Naive thymus-derived CD8-positive, alpha-beta T cell (primary cell): ENCODE results near the gene ECM1. TPM values are rescaled to one million over a fixed set of nuclear protein-coding genes. Genes with fewer than 3 reads are reported as not detected.
A peak's percentile ranks its signal among the peaks of the same experiment; 100 is the strongest.

Experiments used
- ATAC-seq, 2 donors: fragments of 150-1000 bp; cut with Tn5 transposase in 1 of 2; sonication (Bioruptor Pico), chemical (Tn5 transposase) in 1 of 2; 1 replicate in 1 of 2; 2 replicates in 1 of 2; pipeline ENCODE4 v1.10.0; 2021; ENCODE audit warnings: mild to moderate bottlenecking in 2 of 2, moderate library complexity in 2 of 2
- POLR2A ChIA-PET: fragments of 350-600 bp; sonication (Branson Sonifier 250); formaldehyde crosslinking; loops from one replicate; lab custom pipeline; 2021; ENCODE audit warnings: antibody characterized with exemption; lab: Charles Lee
- DNase-seq, 10 donors: peaks; one replicate each; pipeline versions ENCODE4 v3.0.0 to v3.0.0-alpha.2; 2020 to 2022
- H3K27ac Mint-ChIP-seq, 10 donors: one replicate each; pipeline ENCODE4 v1.8.0; 2020 to 2022; ENCODE audit warnings: mild to moderate bottlenecking in 10 of 10, mixed read lengths in 10 of 10, moderate library complexity in 4 of 10, inconsistent platforms in 1 of 10
- H3K27me3 Mint-ChIP-seq, 5 donors: one replicate each; pipeline ENCODE4 v1.8.0; 2021 to 2022; ENCODE audit warnings: mixed read lengths in 5 of 5
- H3K36me3 Mint-ChIP-seq, 3 donors: one replicate each; pipeline ENCODE4 v1.8.0; 2020 to 2022; ENCODE audit warnings: mixed read lengths in 3 of 3, mild to moderate bottlenecking in 2 of 3, inconsistent platforms in 1 of 3
- H3K4me1 Mint-ChIP-seq, 4 donors: one replicate each; pipeline ENCODE4 v1.8.0; 2021 to 2022; ENCODE audit warnings: mixed read lengths in 4 of 4
- H3K4me3 Mint-ChIP-seq, 10 donors: one replicate each; pipeline ENCODE4 v1.8.0; 2020 to 2022; ENCODE audit warnings: mild to moderate bottlenecking in 10 of 10, mixed read lengths in 10 of 10, moderate library complexity in 6 of 10, inconsistent platforms in 1 of 10
- H3K9me3 Mint-ChIP-seq, 9 donors: one replicate each; pipeline ENCODE4 v1.8.0; 2020 to 2022; ENCODE audit warnings: mixed read lengths in 9 of 9, mild to moderate bottlenecking in 3 of 9, inconsistent platforms in 1 of 9, moderate library complexity in 1 of 9
- polyA plus RNA-seq, 3 donors: library from polyadenylated mRNA; unstranded; fragments of 300-500 nt; fragmentation: Illumina TruSeq; gene quantifications; one replicate each; pipeline ENCODE4 v1.2.3, GENCODE V29; 2021
- total RNA-seq, 8 experiments: library from RNA in 2 of 8; stranded (reverse) in 2 of 8; gene quantifications; one replicate each; pipeline ENCODE4 v1.2.3 and lab custom pipeline; 2021 to 2026

The ECM1 gene
- total and polyA plus RNA-seq, 5 experiments from 2014 or later: 0.17 to 1.6 (median 1.5) TPM; not detected in 2

GRCh38 chr1:150514260-150514659 lies 6.4 kb downstream of the ECM1 start:
- H3K27ac Mint-ChIP-seq: peak overlapping the region in 4 of 10 donors; percentile 59 to 92 (median 80)
- POLR2A ChIA-PET: interaction anchor here (2.4 kb wide), 1 partner anchor 27 kb away, joined by 11 read pairs; the partner anchor contains the start of gene TARS2

GRCh38 chr1:150514913-150515327 lies 7.0 kb downstream of the ECM1 start:
- H3K9me3 Mint-ChIP-seq: no peaks in the 10 kb centered on the region
- peaks cover 12 to 24% (median 19%) of the 10 kb centered on the region in 4 donors for H3K4me1 Mint-ChIP-seq
- H3K36me3 Mint-ChIP-seq: peaks cover 0 to 2% (median 0%) of the 10 kb centered on the region in 3 donors
- no peaks in the 10 kb centered on the region for H3K27me3 Mint-ChIP-seq
- POLR2A ChIA-PET: interaction anchor here (0.8 to 2.4 kb wide), 8 partner anchors 11 to 298 kb away, joined by 3 to 13 read pairs (median 6); partner anchors contain the start of genes ENSA, MCL1, RPRD2 and TARS2
- H3K27ac Mint-ChIP-seq: peak overlapping the region in 9 of 10 donors; percentile 51 to 95 (median 87)
- DNase-seq (no peak), ATAC-seq (no peak)
- peak overlapping the region; percentile 89 to 94 (median 93) for H3K4me3 Mint-ChIP-seq

More at GRCh38 chr1:150514260-150514659, 6.4 kb downstream of the ECM1 start:
- H3K4me3 Mint-ChIP-seq: peak overlapping the region; percentile 82 to 94 (median 92)
- ATAC-seq (no peak), DNase-seq (no peak)
- no peaks in the 10 kb centered on the region for H3K27me3 Mint-ChIP-seq
- peaks cover 12 to 24% (median 19%) of the 10 kb centered on the region in 4 donors for H3K4me1 Mint-ChIP-seq
- no peaks in the 10 kb centered on the region for H3K9me3 Mint-ChIP-seq
- H3K36me3 Mint-ChIP-seq: peaks cover 0 to 2% (median 0%) of the 10 kb centered on the region in 3 donors

- POLR2A ChIA-PET: interaction anchor here (0.8 to 2.4 kb wide), 12 partner anchors 10 to 297 kb away, joined by 3 to 13 read pairs (median 6); partner anchors contain the start of genes ENSA, MCL1, RPRD2 and TARS2
- ATAC-seq: peak; percentile 98
- peaks cover 0 to 2% (median 0%) of the 10 kb centered on the region in 3 donors for H3K36me3 Mint-ChIP-seq
These were observed 7.6 kb downstream of the ECM1 start, which contains the start of gene FALEC for GRCh38 chr1:150515328-150516049. Gene FALEC (plus strand): TSS chr1:150515752.

GRCh38 chr1:150516050-150516591 lies 8.2 kb downstream of the ECM1 start:
- POLR2A ChIA-PET: interaction anchor here (0.6 to 2.4 kb wide), 12 partner anchors 10 to 297 kb away, joined by 3 to 13 read pairs (median 4); partner anchors contain the start of genes ENSA, MCL1, RPRD2 and TARS2
- peaks cover 0 to 2% (median 0%) of the 10 kb centered on the region in 3 donors for H3K36me3 Mint-ChIP-seq
- peak overlapping the region; percentile 89 to 94 (median 93) for H3K4me3 Mint-ChIP-seq
- peak; percentile 13 to 18 for ATAC-seq
- H3K27ac Mint-ChIP-seq: peak overlapping the region; percentile 46 to 87 (median 80)
- peaks cover 12 to 22% (median 19%) of the 10 kb centered on the region in 4 donors for H3K4me1 Mint-ChIP-seq
- H3K9me3 Mint-ChIP-seq: no peaks in the 10 kb centered on the region
- H3K27me3 Mint-ChIP-seq: no peaks in the 10 kb centered on the region
- peak in 1 of 10 donors; percentile 7 for DNase-seq

More at GRCh38 chr1:150515328-150516049, 7.6 kb downstream of the ECM1 start, which contains the start of gene FALEC:
- no peaks in the 10 kb centered on the region for H3K9me3 Mint-ChIP-seq
- H3K27ac Mint-ChIP-seq: peak within 1 kb of the TSS; percentile 48 to 95 (median 87)
- H3K4me1 Mint-ChIP-seq: peaks cover 12 to 22% (median 19%) of the 10 kb centered on the region in 4 donors
- H3K27me3 Mint-ChIP-seq: no peaks in the 10 kb centered on the region
- H3K4me3 Mint-ChIP-seq: peak within 1 kb of the TSS; percentile 89 to 94 (median 93)
- peak; percentile 81 to 93 (median 88) for DNase-seq

GRCh38 chr1:150516616-150517015 lies 8.7 kb downstream of the ECM1 start:
- Mint-ChIP-seq H3K27ac (peak overlapping the region in 9 of 10 donors; percentile 1 to 87 (median 81)), H3K4me1 (peaks cover 12 to 22% (median 19%) of the 10 kb centered on the region in 4 donors), H3K4me3 (peak overlapping the region; percentile 89 to 94 (median 93)), H3K36me3 (no peaks in the 10 kb centered on the region), H3K27me3 (no peaks in the 10 kb centered on the region), H3K9me3 (no peaks in the 10 kb centered on the region)
- peak in 1 of 10 donors; percentile 17 for DNase-seq
- POLR2A ChIA-PET: interaction anchor here (0.6 to 2.4 kb wide), 10 partner anchors 11 to 508 kb away, joined by 3 to 13 read pairs (median 6); partner anchors contain the start of genes ENSA, RPRD2 and TARS2
- no peak for ATAC-seq

GRCh38 chr1:150521196-150521968 lies 13.5 kb downstream of the ECM1 start:
- no peaks in the 10 kb centered on the region for H3K27me3 Mint-ChIP-seq
- no peaks in the 10 kb centered on the region for H3K36me3 Mint-ChIP-seq
- H3K27ac Mint-ChIP-seq: no peak overlapping the region
- no peak for DNase-seq
- ATAC-seq: no peak
- peaks cover 4 to 12% (median 7%) of the 10 kb centered on the region in 4 donors for H3K4me1 Mint-ChIP-seq
- no peaks in the 10 kb centered on the region for H3K9me3 Mint-ChIP-seq
- no peak overlapping the region for H3K4me3 Mint-ChIP-seq
- POLR2A ChIA-PET: interaction anchor here (0.6 to 0.9 kb wide), 4 partner anchors 38 to 758 kb away, joined by 3 to 5 read pairs (median 3); no protein-coding TSS in a partner anchor

- H3K4me1 Mint-ChIP-seq: no peaks in the 10 kb centered on the region
- no peaks in the 10 kb centered on the region for H3K9me3 Mint-ChIP-seq
- H3K27me3 Mint-ChIP-seq: no peaks in the 10 kb centered on the region
These were observed 17.4 kb downstream of the ECM1 start for GRCh38 chr1:150525348-150525747.

GRCh38 chr1:150528196-150528595 lies 20.3 kb downstream of the ECM1 start:
- Mint-ChIP-seq H3K4me3 (no peak overlapping the region), H3K9me3 (no peaks in the 10 kb centered on the region), H3K27me3 (no peaks in the 10 kb centered on the region), H3K27ac (no peak overlapping the region), H3K4me1 (peaks cover 0 to 7% (median 2%) of the 10 kb centered on the region in 4 donors), H3K36me3 (no peaks in the 10 kb centered on the region)
- DNase-seq (no peak), ATAC-seq (no peak)
- POLR2A ChIA-PET: no interaction called here

More at GRCh38 chr1:150525348-150525747, 17.4 kb downstream of the ECM1 start:
- H3K4me3 Mint-ChIP-seq: no peak overlapping the region
- H3K36me3 Mint-ChIP-seq: no peaks in the 10 kb centered on the region
- H3K27ac Mint-ChIP-seq: no peak overlapping the region
- no peak for DNase-seq
- POLR2A ChIA-PET: interaction anchor here (0.7 kb wide), 1 partner anchor 284 kb away, joined by 7 read pairs; no protein-coding TSS in a partner anchor
- ATAC-seq: no peak

- peaks cover 0 to 7% (median 2%) of the 10 kb centered on the region in 4 donors for H3K4me1 Mint-ChIP-seq
- H3K27me3 Mint-ChIP-seq: no peaks in the 10 kb centered on the region
- POLR2A ChIA-PET: no interaction called here
- ATAC-seq (no peak), DNase-seq (no peak)
- H3K27ac Mint-ChIP-seq: no peak overlapping the region
- no peaks in the 10 kb centered on the region for H3K9me3 Mint-ChIP-seq
- no peaks in the 10 kb centered on the region for H3K36me3 Mint-ChIP-seq
- no peak overlapping the region for H3K4me3 Mint-ChIP-seq
These were observed 21.1 kb downstream of the ECM1 start for GRCh38 chr1:150529017-150529416.

- DNase-seq: no peak
- Mint-ChIP-seq H3K36me3 (no peaks in the 10 kb centered on the region), H3K4me3 (no peak overlapping the region), H3K9me3 (no peaks in the 10 kb centered on the region), H3K27ac (peak overlapping the region in 1 of 10 donors; percentile 82), H3K27me3 (no peaks in the 10 kb centered on the region), H3K4me1 (peaks cover 0 to 7% (median 2%) of the 10 kb centered on the region in 4 donors)
- POLR2A ChIA-PET: no interaction called here
- ATAC-seq: no peak
These were observed 22.7 kb downstream of the ECM1 start for GRCh38 chr1:150530491-150531159.

- ATAC-seq: no peak
- no peaks in the 10 kb centered on the region for H3K36me3 Mint-ChIP-seq
- POLR2A ChIA-PET: interaction anchor here (0.7 to 1.3 kb wide), 3 partner anchors 16 to 70 kb away, joined by 3 to 4 read pairs (median 4); no protein-coding TSS in a partner anchor
- H3K27ac Mint-ChIP-seq: peak overlapping the region in 2 of 10 donors; percentile 35 to 75
- no peak for DNase-seq
- no peaks in the 10 kb centered on the region for H3K9me3 Mint-ChIP-seq
- peaks cover 0 to 7% (median 2%) of the 10 kb centered on the region in 4 donors for H3K4me1 Mint-ChIP-seq
- no peaks in the 10 kb centered on the region for H3K27me3 Mint-ChIP-seq
- no peak overlapping the region for H3K4me3 Mint-ChIP-seq
These were observed 25.0 kb downstream of the ECM1 start for GRCh38 chr1:150532860-150533259.
